Raji (cell line): ENCODE measurements around the gene ITGAE.

Source experiments
- POLR2A ChIP-seq: IDR thresholded peaks from 2 replicates; pipeline ENCODE4 v1.6.1; 2011; ENCODE audit warnings: low read depth, low read length, control low read depth; ENCODE audit not compliant: insufficient read depth

The ITGAE gene

GRCh38 chr17:3802461-3803307 lies 1.7 kb upstream of the ITGAE start:
- no peak for TF ChIP-seq POLR2A

DNA sequence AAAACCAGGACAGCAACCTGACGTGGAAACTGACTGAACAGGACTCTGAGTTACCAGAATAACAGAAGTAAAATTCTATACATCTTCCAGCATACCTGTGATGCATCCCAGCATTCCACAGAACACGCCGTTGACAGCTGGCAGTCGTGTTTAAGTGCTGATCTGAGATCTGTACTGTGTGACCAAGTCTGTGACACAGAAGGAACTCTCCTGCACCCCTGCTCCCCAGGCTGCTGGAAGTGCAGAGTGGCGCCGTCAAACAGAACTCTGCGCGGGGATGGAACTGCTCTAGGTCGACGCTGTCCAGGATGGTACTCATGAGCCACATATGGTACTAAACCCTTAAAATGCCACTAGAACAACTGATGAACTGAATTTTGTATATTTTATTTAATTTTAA lies 804 bp upstream of the ITGAE start:
- no peak for TF ChIP-seq POLR2A

- TF ChIP-seq POLR2A: no peak
Observed at GRCh38 chr17:3801347-3801746, 359 bp upstream of the ITGAE start.

- TF ChIP-seq POLR2A: no peak
Observed at GRCh38 chr17:3799181-3799945, 1.6 kb downstream of the ITGAE start.

DNA sequence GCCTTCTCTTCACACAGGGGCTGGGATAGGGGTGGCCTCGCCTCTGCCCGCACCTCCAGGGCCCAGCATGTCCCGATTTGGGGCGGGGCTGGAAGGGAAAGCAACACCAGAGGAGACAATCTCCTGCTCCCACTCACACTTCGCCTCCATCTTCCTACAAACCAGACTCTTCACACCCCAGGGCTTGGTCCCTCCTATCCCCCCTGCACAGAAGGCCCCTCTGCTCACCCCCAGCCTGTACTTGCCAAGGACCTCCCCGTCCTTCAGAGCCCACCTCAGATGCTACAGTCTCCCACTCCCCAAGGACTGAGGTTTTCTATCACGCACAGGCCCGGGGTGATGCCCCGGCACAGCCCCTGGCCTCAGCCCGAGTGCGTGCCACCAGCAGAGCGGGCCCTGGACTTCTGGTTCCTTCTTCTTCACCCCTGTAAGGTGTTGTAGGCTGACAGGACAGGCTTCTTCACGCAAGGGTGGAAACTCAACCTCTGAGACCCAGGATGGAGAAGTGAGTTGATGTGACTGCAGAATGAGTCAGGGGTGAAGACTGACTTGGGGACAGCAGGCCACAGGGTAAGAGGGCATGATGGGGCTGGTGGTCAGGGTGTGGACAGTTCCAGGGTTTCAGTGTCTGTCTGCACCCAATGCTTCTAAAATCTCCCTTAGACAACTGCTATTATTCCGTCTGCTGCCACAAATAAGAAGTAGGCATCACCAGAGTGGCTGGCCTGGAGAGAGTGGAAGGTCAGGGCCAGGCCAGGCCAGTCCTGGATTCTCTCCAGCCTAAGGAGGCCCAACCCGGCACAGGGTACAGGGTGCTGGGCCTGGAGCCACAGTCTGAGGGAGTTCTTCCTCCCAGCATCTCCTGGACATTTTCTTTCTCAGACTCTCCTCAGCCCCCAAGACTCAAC lies 2.5 kb downstream of the ITGAE start:
- no peak for TF ChIP-seq POLR2A

- no peak for TF ChIP-seq POLR2A
Observed at GRCh38 chr17:3796822-3797170, 4.2 kb downstream of the ITGAE start.

GRCh38 chr17:3796110-3796821 lies 4.7 kb downstream of the ITGAE start:
- TF ChIP-seq POLR2A: no peak

GRCh38 chr17:3795390-3796102 lies 5.4 kb downstream of the ITGAE start:
- TF ChIP-seq POLR2A: no peak

GRCh38 chr17:3794557-3795389 lies 6.2 kb downstream of the ITGAE start:
- no peak for TF ChIP-seq POLR2A

- no peak for TF ChIP-seq POLR2A
Observed at GRCh38 chr17:3792481-3792880, 8.5 kb downstream of the ITGAE start.

GRCh38 chr17:3788200-3788599 lies 12.8 kb downstream of the ITGAE start:
- no peak for TF ChIP-seq POLR2A

GRCh38 chr17:3782751-3783150 lies 18.2 kb downstream of the ITGAE start:
- no peak for TF ChIP-seq POLR2A

DNA sequence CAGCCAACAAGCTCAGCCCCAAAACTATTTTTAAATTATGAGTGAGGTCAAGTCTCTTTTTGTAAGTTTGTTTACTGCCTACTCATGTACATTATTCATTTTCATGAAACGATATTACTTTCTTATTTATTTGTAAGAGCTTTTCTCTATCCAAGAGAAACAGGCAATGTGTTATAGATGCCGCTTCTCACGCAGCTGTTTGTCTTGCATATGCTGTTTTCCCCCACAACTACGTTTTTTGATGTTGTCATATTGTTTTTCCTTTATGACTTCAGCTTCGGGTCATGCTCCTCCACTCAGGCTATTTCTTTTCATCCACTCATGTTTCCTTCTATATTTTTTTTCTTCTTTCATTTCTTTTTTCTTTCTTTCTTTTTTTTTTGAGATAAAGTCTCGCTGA lies 20.0 kb downstream of the ITGAE start:
- TF ChIP-seq POLR2A: no peak

DNA sequence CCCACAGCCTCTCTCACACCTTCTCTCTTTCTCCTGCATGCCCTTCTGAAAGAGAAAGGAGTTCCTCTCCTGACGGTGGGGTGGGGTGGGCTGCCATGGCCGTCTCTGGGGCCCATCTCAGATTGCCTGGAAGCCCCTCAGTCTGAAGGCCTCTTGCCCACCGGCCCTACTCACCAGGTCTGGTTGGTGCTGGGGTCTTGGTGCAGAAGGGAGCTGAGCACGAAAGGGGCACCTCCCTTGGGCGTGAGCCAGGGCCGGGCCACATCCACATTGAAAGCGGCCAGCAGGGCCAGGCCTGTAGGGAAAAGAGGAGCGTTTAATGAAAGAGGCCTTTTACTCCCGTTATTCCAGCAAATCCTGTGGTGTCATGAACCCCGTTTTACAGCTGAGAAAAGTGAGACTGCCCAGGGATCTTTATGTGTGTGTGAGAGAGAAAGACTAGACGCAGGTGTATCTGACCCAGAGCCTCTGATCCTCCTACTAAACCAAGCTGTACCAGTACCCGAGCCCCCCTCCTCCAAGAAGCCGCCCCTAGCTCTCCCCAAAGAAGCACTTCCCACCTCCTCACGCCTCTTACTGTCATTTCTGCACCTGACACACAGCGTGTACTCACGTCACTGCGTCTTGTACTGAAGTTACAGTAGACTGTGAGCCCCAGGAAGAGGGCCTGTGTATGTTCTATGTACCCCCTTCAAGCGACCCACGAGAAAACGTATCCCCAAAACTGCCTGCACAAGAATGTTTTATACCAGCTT lies 23.4 kb downstream of the ITGAE start:
- TF ChIP-seq POLR2A: no peak
